ENCODE measurements around the gene PAH. TPM values are rescaled to one million over a fixed set of nuclear protein-coding genes. Genes with fewer than 3 reads are reported as not detected.

Gene PAH
- total and polyA plus RNA-seq, 10 of the 15 experiments (the other 5 are each of a cell fraction or from before 2014, with no cell fraction given): 0.20 to 4.8 (median 0.55) TPM; not detected in 1

DNA sequence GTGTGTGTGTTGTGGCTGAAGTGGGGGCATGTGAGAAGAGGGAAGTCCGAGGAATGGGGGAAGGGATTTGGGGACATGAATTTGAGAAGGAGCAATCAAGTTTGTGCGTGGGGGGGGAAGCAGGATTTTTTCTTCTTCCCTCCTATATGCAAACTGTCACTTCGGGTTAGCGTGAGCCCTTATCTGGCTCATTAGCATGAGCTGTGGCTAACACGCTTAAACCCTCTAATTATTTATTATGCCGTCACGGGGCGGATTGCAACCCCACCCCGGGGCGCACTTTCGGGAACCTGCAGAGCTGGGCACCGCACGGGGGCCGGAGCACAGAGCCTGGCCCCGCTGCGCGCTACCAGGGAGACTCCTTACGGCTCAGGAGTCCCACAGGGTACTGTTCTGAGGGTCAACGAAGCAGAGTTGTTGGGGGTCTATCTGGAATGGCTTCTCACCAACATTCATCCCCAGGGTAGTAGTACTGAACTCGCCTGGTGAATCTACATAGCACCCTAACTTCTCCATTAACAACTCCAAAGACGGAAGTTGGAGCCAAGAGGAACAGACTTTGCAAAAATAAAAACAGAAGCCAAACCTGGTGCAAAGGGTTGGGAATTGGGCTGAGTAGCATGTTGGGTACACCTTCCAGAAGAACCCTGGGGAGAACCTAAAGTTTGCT is 34.0 kb upstream of the PAH start:
- Histone ChIP-seq H3K79me2 (ENCODE audit: control insufficient read depth, insufficient read depth, low read length) (no peaks in the 10 kb centered on the region), H3K9me3 (replicated peaks; ENCODE audit: control insufficient read depth, insufficient read depth, low read length) (no peaks in the 10 kb centered on the region; the same call in 2 of the 3 replicates), H3K27me3 (replicated peaks in 1 of 2; ENCODE audit: control insufficient read depth in 2 of 2, insufficient read depth in 2 of 2, low read length in 1 of 2) (peaks cover 0 to 3% of the 10 kb centered on the region in 2 experiments; a peak in 1 of 4 replicates), H3K27ac (ENCODE audit: control insufficient read depth, insufficient read depth) (no peak overlapping the region), H3K4me1 (ENCODE audit: control insufficient read depth, insufficient read depth, low read length) (peaks cover 8% of the 10 kb centered on the region), H3K4me2 (ENCODE audit: control insufficient read depth, insufficient read depth) (peak overlapping the region; percentile 73), H3K36me3 (ENCODE audit: control insufficient read depth in 2 of 2, insufficient read depth in 2 of 2, low read length in 1 of 2) (no peaks in the 10 kb centered on the region), H3K4me3 (peak overlapping the region; percentile 37; the same call in 1 of the 2 replicates), H4K20me1 (ENCODE audit: control insufficient read depth, insufficient read depth) (no peaks in the 10 kb centered on the region), H3K9ac (ENCODE audit: control insufficient read depth, insufficient read depth, low read length) (no peak overlapping the region), H2AFZ (ENCODE audit: control insufficient read depth, low read depth, low read length) (peak overlapping the region; percentile 40)
- SMC1A ChIA-PET (ENCODE audit: uncharacterized antibody, unreplicated experiment): interaction anchor here (1.2 to 6.7 kb wide), 12 partner anchors 25 to 597 kb away, joined by 3 to 133 read pairs (median 9); partner anchors contain the start of gene C12orf42
- ATAC-seq (peak; percentile 10), DNase-seq (ENCODE audit: low read depth, low spot score) (no peak), FAIRE-seq (no peak)
- no TSS peak for BruUV-seq (replicated peaks)
- POLR2A ChIA-PET: interaction anchor here (0.7 to 1.1 kb wide), 4 partner anchors 10 to 596 kb away, joined by 3 to 4 read pairs (median 3); no protein-coding TSS in a partner anchor
- 53% methylated on average over 21 of the region's 21 CpGs for WGBS (ENCODE audit: insufficient coverage, insufficient replicate concordance, low lambda C conversion rate, missing lambda C conversion rate)
- CTCF ChIA-PET: interaction anchor here (0.7 to 17.5 kb wide), 11 partner anchors 9 to 677 kb away, joined by 3 to 281 read pairs (median 6); no protein-coding TSS in a partner anchor
- intact Hi-C loops (cut with micrococcal nuclease; ENCODE audit: unreplicated experiment) (loop anchor here (2.0 kb wide), 1 partner anchor 322 kb away; no protein-coding TSS in a partner anchor), in situ Hi-C loops (cut with MboI) (no loop called here)
- RAD21 ChIA-PET (ENCODE audit: unreplicated experiment): interaction anchor here (0.7 to 7.0 kb wide), 14 partner anchors 11 to 597 kb away, joined by 3 to 121 read pairs (median 10); partner anchors contain the start of gene C12orf42
- TF ChIP-seq LARP7 (IDR thresholded peaks at IDR 0.05) (no peak), POLR2AphosphoS5 (IDR thresholded peaks at IDR 0.05; ENCODE audit: low read length) (no peak), FOS (IDR thresholded peaks at IDR 0.05; ENCODE audit: borderline replicate concordance, extremely low read depth, insufficient read length) (no peak), GABPA (IDR thresholded peaks at IDR 0.05; ENCODE audit: low read depth) (no peak), BRCA1 (IDR thresholded peaks at IDR 0.05; ENCODE audit: low read depth, low read length) (no peak), CBX5 (IDR thresholded peaks at IDR 0.05; ENCODE audit: low read depth) (no peak), POLR2A (IDR thresholded peaks at IDR 0.05; ENCODE audit: low read depth, low read length) (no peak), JUND (IDR thresholded peaks at IDR 0.05; ENCODE audit: low read depth, low read length) (no peak)
- TF ChIP-seq, protein P1, sequence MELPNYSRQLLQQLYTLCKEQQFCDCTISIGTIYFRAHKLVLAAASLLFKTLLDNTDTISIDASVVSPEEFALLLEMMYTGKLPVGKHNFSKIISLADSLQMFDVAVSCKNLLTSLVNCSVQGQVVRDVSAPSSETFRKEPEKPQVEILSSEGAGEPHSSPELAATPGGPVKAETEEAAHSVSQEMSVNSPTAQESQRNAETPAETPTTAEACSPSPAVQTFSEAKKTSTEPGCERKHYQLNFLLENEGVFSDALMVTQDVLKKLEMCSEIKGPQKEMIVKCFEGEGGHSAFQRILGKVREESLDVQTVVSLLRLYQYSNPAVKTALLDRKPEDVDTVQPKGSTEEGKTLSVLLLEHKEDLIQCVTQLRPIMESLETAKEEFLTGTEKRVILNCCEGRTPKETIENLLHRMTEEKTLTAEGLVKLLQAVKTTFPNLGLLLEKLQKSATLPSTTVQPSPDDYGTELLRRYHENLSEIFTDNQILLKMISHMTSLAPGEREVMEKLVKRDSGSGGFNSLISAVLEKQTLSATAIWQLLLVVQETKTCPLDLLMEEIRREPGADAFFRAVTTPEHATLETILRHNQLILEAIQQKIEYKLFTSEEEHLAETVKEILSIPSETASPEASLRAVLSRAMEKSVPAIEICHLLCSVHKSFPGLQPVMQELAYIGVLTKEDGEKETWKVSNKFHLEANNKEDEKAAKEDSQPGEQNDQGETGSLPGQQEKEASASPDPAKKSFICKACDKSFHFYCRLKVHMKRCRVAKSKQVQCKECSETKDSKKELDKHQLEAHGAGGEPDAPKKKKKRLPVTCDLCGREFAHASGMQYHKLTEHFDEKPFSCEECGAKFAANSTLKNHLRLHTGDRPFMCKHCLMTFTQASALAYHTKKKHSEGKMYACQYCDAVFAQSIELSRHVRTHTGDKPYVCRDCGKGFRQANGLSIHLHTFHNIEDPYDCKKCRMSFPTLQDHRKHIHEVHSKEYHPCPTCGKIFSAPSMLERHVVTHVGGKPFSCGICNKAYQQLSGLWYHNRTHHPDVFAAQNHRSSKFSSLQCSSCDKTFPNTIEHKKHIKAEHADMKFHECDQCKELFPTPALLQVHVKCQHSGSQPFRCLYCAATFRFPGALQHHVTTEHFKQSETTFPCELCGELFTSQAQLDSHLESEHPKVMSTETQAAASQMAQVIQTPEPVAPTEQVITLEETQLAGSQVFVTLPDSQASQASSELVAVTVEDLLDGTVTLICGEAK (IDR thresholded peaks at IDR 0.05; ENCODE audit: borderline replicate concordance): no peak
- TF ChIP-seq, protein P2, sequence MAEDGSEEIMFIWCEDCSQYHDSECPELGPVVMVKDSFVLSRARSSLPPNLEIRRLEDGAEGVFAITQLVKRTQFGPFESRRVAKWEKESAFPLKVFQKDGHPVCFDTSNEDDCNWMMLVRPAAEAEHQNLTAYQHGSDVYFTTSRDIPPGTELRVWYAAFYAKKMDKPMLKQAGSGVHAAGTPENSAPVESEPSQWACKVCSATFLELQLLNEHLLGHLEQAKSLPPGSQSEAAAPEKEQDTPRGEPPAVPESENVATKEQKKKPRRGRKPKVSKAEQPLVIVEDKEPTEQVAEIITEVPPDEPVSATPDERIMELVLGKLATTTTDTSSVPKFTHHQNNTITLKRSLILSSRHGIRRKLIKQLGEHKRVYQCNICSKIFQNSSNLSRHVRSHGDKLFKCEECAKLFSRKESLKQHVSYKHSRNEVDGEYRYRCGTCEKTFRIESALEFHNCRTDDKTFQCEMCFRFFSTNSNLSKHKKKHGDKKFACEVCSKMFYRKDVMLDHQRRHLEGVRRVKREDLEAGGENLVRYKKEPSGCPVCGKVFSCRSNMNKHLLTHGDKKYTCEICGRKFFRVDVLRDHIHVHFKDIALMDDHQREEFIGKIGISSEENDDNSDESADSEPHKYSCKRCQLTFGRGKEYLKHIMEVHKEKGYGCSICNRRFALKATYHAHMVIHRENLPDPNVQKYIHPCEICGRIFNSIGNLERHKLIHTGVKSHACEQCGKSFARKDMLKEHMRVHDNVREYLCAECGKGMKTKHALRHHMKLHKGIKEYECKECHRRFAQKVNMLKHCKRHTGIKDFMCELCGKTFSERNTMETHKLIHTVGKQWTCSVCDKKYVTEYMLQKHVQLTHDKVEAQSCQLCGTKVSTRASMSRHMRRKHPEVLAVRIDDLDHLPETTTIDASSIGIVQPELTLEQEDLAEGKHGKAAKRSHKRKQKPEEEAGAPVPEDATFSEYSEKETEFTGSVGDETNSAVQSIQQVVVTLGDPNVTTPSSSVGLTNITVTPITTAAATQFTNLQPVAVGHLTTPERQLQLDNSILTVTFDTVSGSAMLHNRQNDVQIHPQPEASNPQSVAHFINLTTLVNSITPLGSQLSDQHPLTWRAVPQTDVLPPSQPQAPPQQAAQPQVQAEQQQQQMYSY (CRISPR knock-in tag; IDR thresholded peaks at IDR 0.05): no peak
- TF ChIP-seq, protein P3, sequence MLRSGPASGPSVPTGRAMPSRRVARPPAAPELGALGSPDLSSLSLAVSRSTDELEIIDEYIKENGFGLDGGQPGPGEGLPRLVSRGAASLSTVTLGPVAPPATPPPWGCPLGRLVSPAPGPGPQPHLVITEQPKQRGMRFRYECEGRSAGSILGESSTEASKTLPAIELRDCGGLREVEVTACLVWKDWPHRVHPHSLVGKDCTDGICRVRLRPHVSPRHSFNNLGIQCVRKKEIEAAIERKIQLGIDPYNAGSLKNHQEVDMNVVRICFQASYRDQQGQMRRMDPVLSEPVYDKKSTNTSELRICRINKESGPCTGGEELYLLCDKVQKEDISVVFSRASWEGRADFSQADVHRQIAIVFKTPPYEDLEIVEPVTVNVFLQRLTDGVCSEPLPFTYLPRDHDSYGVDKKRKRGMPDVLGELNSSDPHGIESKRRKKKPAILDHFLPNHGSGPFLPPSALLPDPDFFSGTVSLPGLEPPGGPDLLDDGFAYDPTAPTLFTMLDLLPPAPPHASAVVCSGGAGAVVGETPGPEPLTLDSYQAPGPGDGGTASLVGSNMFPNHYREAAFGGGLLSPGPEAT (IDR thresholded peaks at IDR 0.05; ENCODE audit: low read depth): 0 out of 2 replicates have a peak, but pooled peaks have one; percentile 26
- TF ChIP-seq, protein P4, sequence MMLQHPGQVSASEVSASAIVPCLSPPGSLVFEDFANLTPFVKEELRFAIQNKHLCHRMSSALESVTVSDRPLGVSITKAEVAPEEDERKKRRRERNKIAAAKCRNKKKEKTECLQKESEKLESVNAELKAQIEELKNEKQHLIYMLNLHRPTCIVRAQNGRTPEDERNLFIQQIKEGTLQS (IDR thresholded peaks at IDR 0.05; ENCODE audit: borderline replicate concordance, extremely low read depth, low read depth, low read length): no peak

All from GM12878 (cell line).